ENCODE results near the gene ADGB. TPM values are rescaled to one million over a fixed set of nuclear protein-coding genes. Genes with fewer than 3 reads are reported as not detected.
A peak's percentile ranks its signal among the peaks of the same experiment; 100 is the strongest.

Gene ADGB
- total and polyA plus RNA-seq, 3 donors from 2014 or later, result 23.8 to 53.0 (median 28.8) TPM

DNA sequence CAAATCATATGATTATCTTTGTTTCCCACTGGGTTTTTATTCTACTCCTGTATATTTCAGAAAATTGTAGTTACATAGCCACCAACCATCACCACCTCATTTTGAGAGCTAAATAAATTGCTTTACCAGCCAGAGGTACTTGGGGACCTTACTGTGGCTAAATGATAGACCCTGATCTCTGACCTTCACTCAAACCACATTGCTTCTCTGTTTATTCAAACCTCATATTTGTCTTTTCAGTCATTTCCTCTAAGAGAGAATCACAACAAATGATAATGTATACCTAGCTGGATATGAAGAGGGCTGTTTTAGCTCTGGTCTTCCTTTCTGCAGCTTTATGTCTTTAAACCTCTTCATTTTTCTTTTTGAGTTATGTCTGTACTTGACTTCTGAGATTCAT is 142.8 kb downstream of the ADGB start:
- Histone ChIP-seq H3K9me3 (no peaks in the 10 kb centered on the region), H3K4me1 (no peaks in the 10 kb centered on the region), H3K27ac (no peak overlapping the region), H3K4me3 (no peak overlapping the region), H3K27me3 (no peaks in the 10 kb centered on the region), H3K36me3 (ENCODE audit: low read depth, missing control alignments) (no peaks in the 10 kb centered on the region)
- no peak for TF ChIP-seq POLR2A (IDR thresholded peaks at IDR 0.05)
- TF ChIP-seq, protein P1, sequence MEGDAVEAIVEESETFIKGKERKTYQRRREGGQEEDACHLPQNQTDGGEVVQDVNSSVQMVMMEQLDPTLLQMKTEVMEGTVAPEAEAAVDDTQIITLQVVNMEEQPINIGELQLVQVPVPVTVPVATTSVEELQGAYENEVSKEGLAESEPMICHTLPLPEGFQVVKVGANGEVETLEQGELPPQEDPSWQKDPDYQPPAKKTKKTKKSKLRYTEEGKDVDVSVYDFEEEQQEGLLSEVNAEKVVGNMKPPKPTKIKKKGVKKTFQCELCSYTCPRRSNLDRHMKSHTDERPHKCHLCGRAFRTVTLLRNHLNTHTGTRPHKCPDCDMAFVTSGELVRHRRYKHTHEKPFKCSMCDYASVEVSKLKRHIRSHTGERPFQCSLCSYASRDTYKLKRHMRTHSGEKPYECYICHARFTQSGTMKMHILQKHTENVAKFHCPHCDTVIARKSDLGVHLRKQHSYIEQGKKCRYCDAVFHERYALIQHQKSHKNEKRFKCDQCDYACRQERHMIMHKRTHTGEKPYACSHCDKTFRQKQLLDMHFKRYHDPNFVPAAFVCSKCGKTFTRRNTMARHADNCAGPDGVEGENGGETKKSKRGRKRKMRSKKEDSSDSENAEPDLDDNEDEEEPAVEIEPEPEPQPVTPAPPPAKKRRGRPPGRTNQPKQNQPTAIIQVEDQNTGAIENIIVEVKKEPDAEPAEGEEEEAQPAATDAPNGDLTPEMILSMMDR (IDR thresholded peaks at IDR 0.05), result no peak
- intact Hi-C loops (cut with DNase I; ENCODE audit: low total_unique reads), result no loop called here
- DNase-seq, result no peak

DNA sequence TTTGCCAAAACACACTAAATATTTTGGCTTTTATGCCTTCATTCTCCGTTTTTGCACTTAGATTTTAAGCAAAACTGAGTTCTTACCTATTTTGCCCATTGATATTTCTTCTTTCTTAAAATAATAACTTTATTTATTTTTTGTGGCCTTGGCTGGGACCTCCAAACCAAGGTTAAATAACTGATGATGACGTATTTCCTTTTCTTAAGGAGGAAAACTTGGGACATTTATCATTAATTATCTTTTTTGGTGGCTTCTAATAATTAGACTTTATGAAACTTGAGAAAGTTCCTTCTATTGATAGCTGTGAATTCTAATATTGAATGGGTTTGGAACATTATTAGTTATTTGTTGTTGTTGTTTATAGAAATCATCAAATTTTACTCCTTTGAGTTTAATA is 154.5 kb downstream of the ADGB start:
- Histone ChIP-seq H3K4me3 (no peak overlapping the region), H3K9me3 (no peaks in the 10 kb centered on the region), H3K27ac (no peak overlapping the region), H3K36me3 (ENCODE audit: low read depth, missing control alignments) (no peaks in the 10 kb centered on the region), H3K27me3 (no peaks in the 10 kb centered on the region), H3K4me1 (no peaks in the 10 kb centered on the region)
- no peak for DNase-seq
- WGBS, 2 donors, result 70 to 72% methylated on average over 2 of the region's 2 CpGs
- TF ChIP-seq, protein P1 (IDR thresholded peaks at IDR 0.05), result no peak
- TF ChIP-seq POLR2A (IDR thresholded peaks at IDR 0.05), result no peak
- intact Hi-C loops (cut with DNase I; ENCODE audit: low total_unique reads), result no loop called here

DNA sequence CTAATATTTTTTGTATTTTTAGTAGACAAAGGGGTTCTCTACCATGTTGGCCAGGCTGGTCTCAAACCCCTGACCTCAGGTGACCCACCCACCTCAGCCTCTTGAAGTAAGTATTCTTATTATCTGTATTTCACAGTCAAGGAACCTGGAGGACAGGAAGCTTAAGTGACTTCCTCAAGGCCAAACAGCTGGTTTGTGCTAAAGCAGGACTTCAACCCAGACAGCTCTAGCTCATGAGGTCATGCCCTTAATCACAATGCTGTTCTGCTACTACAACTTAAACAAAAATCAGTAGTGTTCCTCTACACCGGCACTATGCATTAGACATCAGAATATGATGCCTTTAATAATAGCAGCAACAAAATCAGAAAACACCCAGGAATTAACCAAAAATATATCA is 168.9 kb downstream of the ADGB start:
- TF ChIP-seq, protein P1 (IDR thresholded peaks at IDR 0.05), result no peak
- no peak for TF ChIP-seq POLR2A (IDR thresholded peaks at IDR 0.05)
- no peak for DNase-seq
- H3K4me1 ChIP-seq, result no peaks in the 10 kb centered on the region
- intact Hi-C loops (cut with DNase I; ENCODE audit: low total_unique reads), result no loop called here
- H3K9me3 ChIP-seq, result no peaks in the 10 kb centered on the region
- no peaks in the 10 kb centered on the region for H3K27me3 ChIP-seq
- no peak overlapping the region for H3K27ac ChIP-seq
- H3K4me3 ChIP-seq, result no peak overlapping the region
- no peaks in the 10 kb centered on the region for H3K36me3 ChIP-seq (ENCODE audit: low read depth, missing control alignments)
- 53 to 79% methylated on average over 1 of the region's 1 CpG for WGBS, 2 donors

DNA sequence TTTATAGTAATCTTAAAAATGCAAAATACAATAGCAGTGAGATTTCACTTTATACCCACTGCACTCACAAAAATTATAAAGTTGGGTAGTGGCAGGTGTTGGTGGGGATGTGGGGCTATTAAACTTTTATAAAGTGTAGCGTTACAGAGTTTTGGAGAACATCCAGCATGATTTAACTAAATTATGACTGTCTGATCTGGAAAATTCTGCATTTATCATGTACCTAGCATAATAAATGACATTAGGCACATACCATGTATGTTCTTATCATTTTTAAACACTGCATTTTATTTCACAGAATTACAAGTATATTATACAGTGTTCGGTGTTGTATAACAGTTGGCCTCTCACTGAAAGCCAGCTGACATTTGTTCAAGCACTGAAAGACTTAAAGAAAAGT is 169.9 kb downstream of the ADGB start:
- 78 to 81% methylated on average over 2 of the region's 2 CpGs for WGBS, 2 donors
- Histone ChIP-seq H3K4me1 (no peaks in the 10 kb centered on the region), H3K27me3 (no peaks in the 10 kb centered on the region), H3K27ac (no peak overlapping the region), H3K36me3 (ENCODE audit: low read depth, missing control alignments) (no peaks in the 10 kb centered on the region), H3K4me3 (no peak overlapping the region), H3K9me3 (no peaks in the 10 kb centered on the region)
- DNase-seq, result no peak
- intact Hi-C loops (cut with DNase I; ENCODE audit: low total_unique reads), result no loop called here
- TF ChIP-seq, protein P1 (IDR thresholded peaks at IDR 0.05), result no peak
- no peak for TF ChIP-seq POLR2A (IDR thresholded peaks at IDR 0.05)

DNA sequence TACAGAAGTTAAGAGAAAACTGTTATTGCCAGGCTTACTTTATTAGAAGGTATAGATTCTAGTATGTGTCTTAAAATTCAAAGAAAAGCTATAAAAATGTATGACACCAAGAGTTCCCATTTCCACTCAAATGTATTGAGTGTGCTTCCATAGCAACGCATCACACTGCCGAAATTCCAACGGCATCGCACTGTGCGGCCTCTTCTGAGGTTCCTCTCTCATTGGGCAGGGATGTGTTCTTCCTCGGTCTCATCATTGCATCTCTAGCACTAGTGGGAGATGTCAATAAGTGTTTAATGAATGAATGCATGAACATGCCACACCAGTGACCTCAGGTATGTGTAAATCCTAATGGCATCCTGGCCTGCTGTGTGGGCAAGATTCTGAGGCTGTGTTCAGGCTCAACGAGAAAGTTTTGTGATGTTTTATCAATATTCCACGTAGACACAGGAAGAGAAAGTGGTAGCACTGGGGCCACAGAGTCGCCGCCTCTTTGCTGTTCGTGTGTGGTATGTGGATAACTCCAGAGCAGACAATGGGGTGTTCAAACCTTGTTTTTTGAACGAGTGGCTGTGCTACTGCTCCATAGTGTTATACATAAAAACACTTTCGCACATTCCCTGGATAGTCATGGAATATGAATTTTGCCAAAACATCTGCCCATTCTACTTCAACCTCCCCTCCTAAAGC is 171.6 kb downstream of the ADGB start:
- TF ChIP-seq POLR2A (IDR thresholded peaks at IDR 0.05), result no peak
- TF ChIP-seq, protein P1 (IDR thresholded peaks at IDR 0.05), result no peak
- Histone ChIP-seq H3K4me3 (peak overlapping the region in 1 of 2 donors; percentile 6), H3K27me3 (no peaks in the 10 kb centered on the region), H3K4me1 (no peaks in the 10 kb centered on the region), H3K9me3 (no peaks in the 10 kb centered on the region), H3K27ac (peak overlapping the region in 1 of 2 donors; percentile 5), H3K36me3 (ENCODE audit: low read depth, missing control alignments) (no peaks in the 10 kb centered on the region)
- WGBS, 2 donors, result 57 to 74% methylated on average over 13 of the region's 13 CpGs
- intact Hi-C loops (cut with DNase I; ENCODE audit: low total_unique reads), result no loop called here
- no peak for DNase-seq
